DOHH2 (cell line): ENCODE measurements around the gene ZNF100.
"Not testable (repeated sequence)": the region's sequence is repeated elsewhere in the genome, so short reads cannot be mapped to it uniquely, and the experiment has no call there.

Source experiments
- H3F3A ChIP-seq: fragments of 200-600 bp; sonication (generic), shearing (Covaris generic); 2 replicates; pipeline ENCODE4 v1.6.0; 2016; ENCODE audit warnings: antibody characterized with exemption, mild to moderate bottlenecking; ENCODE audit not compliant: control insufficient read depth, insufficient read depth
- H3K27ac ChIP-seq: fragments of 200-600 bp; sonication (generic); 2 replicates; pipeline ENCODE4 v1.5.1; 2014; ENCODE audit warnings: low read depth, mild to moderate bottlenecking, low read length, moderate library complexity
- H3K27me3 ChIP-seq: fragments of 200-600 bp; sonication (generic); 2 replicates; pipeline ENCODE4 v1.6.1; 2014; ENCODE audit warnings: mild to moderate bottlenecking, low read length, mixed read lengths; ENCODE audit not compliant: control insufficient read depth
- H3K36me3 ChIP-seq: fragments of 200-600 bp; sonication (generic); 2 replicates; pipeline ENCODE4 v1.6.1; 2014; ENCODE audit warnings: mild to moderate bottlenecking, low read length, moderate library complexity, mixed read lengths; ENCODE audit not compliant: control insufficient read depth
- H3K4me1 ChIP-seq: fragments of 200-600 bp; sonication (generic); 2 replicates; pipeline ENCODE4 v1.6.1; 2014; ENCODE audit warnings: mild to moderate bottlenecking, low read length, mixed read lengths; ENCODE audit not compliant: control insufficient read depth
- H3K4me2 ChIP-seq: fragments of 200-600 bp; sonication (generic); 2 replicates; pipeline ENCODE4 v1.6.0; 2014; ENCODE audit warnings: mild to moderate bottlenecking, low read length, moderate library complexity
- H3K4me3 ChIP-seq: fragments of 200-600 bp; sonication (generic); 2 replicates; pipeline ENCODE4 v1.5.1; 2014; ENCODE audit warnings: mild to moderate bottlenecking, low read length, mixed read lengths
- H3K79me2 ChIP-seq: fragments of 200-600 bp; sonication (generic); 2 replicates; pipeline ENCODE4 v1.6.1; 2014; ENCODE audit warnings: mild to moderate bottlenecking, low read length, mixed read lengths; ENCODE audit not compliant: control insufficient read depth
- H3K9me2 ChIP-seq: fragments of 200-600 bp; sonication (generic); replicated peaks from 2 replicates; pipeline ENCODE4 v1.6.1; 2014; ENCODE audit warnings: mild to moderate bottlenecking, low read length, mixed read lengths; ENCODE audit not compliant: control insufficient read depth
- H3K9me3 ChIP-seq: fragments of 200-600 bp; sonication (generic); 2 replicates; pipeline ENCODE4 v1.6.1; 2014; ENCODE audit warnings: antibody characterized with exemption, low read length, mixed read lengths; ENCODE audit not compliant: control insufficient read depth, insufficient read depth
- H4K20me1 ChIP-seq: fragments of 200-600 bp; sonication (generic); 2 replicates; pipeline ENCODE4 v1.6.0; 2014; ENCODE audit warnings: low read depth, mild to moderate bottlenecking, antibody characterized with exemption, low read length, moderate library complexity; ENCODE audit not compliant: control insufficient read depth, insufficient read depth
- CTCF ChIP-seq: fragments of 200-600 bp; sonication (generic); IDR thresholded peaks from one replicate; pipeline ENCODE4 v1.5.1; 2014; ENCODE audit warnings: antibody characterized with exemption, mild to moderate bottlenecking, low read depth, low read length; ENCODE audit not compliant: poor library complexity, severe bottlenecking
- EZH2phosphoT487 ChIP-seq: fragments of 200-600 bp; sonication (generic); IDR thresholded peaks from 2 replicates; pipeline ENCODE4 v1.6.1; 2017; ENCODE audit warnings: borderline replicate concordance, mild to moderate bottlenecking, antibody characterized with exemption, low read length, moderate library complexity, mixed read lengths

ZNF100 gene

GRCh38 chr19:21767065-21767800, at the start of gene ZNF100:
Gene ZNF100 (minus strand): TSS chr19:21767579. CDS start chr19:21767429, 150 bp downstream.
- no peaks in the 10 kb centered on the region for H3K9me2 ChIP-seq
- no peaks in the 10 kb centered on the region for H4K20me1 ChIP-seq
- H3K79me2 ChIP-seq: peaks cover 39% of the 10 kb centered on the region
- peaks cover 8% of the 10 kb centered on the region for H3K4me1 ChIP-seq
- peak within 1 kb of the TSS; percentile 71 for H3K4me2 ChIP-seq
- peak within 1 kb of the TSS; percentile 80 for H3K27ac ChIP-seq
- peaks cover 20% of the 10 kb centered on the region for H3K9me3 ChIP-seq
- no peaks in the 10 kb centered on the region for H3K27me3 ChIP-seq
- peaks cover 42% of the 10 kb centered on the region for H3K36me3 ChIP-seq
- H3K4me3 ChIP-seq: peak within 1 kb of the TSS; percentile 99
- H3F3A ChIP-seq: peaks cover 2% of the 10 kb centered on the region; the same call in 1 of the 2 replicates
- peak; percentile 20 for TF ChIP-seq CTCF
- TF ChIP-seq EZH2phosphoT487: no peak

GRCh38 chr19:21812448-21812847, 45.1 kb upstream of the ZNF100 start:
- peaks cover 64% of the 10 kb centered on the region for H3K36me3 ChIP-seq
- TF ChIP-seq EZH2phosphoT487 (no peak), CTCF (no peak)
- no peaks in the 10 kb centered on the region for H3K9me2 ChIP-seq
- no peaks in the 10 kb centered on the region for H3K4me1 ChIP-seq
- no peak overlapping the region for H3K27ac ChIP-seq
- H3F3A ChIP-seq: no peaks in the 10 kb centered on the region
- no peak overlapping the region for H3K4me3 ChIP-seq
- H3K9me3 ChIP-seq: peaks cover 42% of the 10 kb centered on the region
- H3K4me2 ChIP-seq: no peak overlapping the region
- H4K20me1 ChIP-seq: no peaks in the 10 kb centered on the region
- no peaks in the 10 kb centered on the region for H3K27me3 ChIP-seq
- no peaks in the 10 kb centered on the region for H3K79me2 ChIP-seq

GRCh38 chr19:21808400-21809000, 41.1 kb upstream of the ZNF100 start:
- H3K9me2 ChIP-seq, H3K4me2 ChIP-seq, H3F3A ChIP-seq, H3K4me3 ChIP-seq, H3K27ac ChIP-seq, H3K79me2 ChIP-seq, H3K27me3 ChIP-seq, H4K20me1 ChIP-seq, H3K4me1 ChIP-seq: not testable (repeated sequence)
- Histone ChIP-seq H3K36me3 (peaks cover 36% of the 10 kb centered on the region), H3K9me3 (peaks cover 43% of the 10 kb centered on the region)

GRCh38 chr19:21789466-21790085, 22.2 kb upstream of the ZNF100 start:
- no peaks in the 10 kb centered on the region; the same call in 1 of the 2 replicates for H3K4me1 ChIP-seq
- H4K20me1 ChIP-seq: no peaks in the 10 kb centered on the region
- no peak overlapping the region for H3K4me3 ChIP-seq
- no peaks in the 10 kb centered on the region for H3K79me2 ChIP-seq
- H3K27me3 ChIP-seq: no peaks in the 10 kb centered on the region
- H3K9me2 ChIP-seq: no peaks in the 10 kb centered on the region
- no peak overlapping the region for H3K27ac ChIP-seq
- no peak overlapping the region for H3K4me2 ChIP-seq
- TF ChIP-seq EZH2phosphoT487: no peak
- TF ChIP-seq CTCF: no peak
- H3F3A ChIP-seq: no peaks in the 10 kb centered on the region
- no peaks in the 10 kb centered on the region; the same call in 1 of the 2 replicates for H3K9me3 ChIP-seq
- H3K36me3 ChIP-seq: no peaks in the 10 kb centered on the region
